HG03521 (cell line): ENCODE data around the gene MAPK11.

Experiments used
- ATAC-seq: cut with Tn5 transposase; IDR thresholded peaks from one replicate; pipeline ENCODE4 v1.9.1; 2021; ENCODE audit warnings: mild to moderate bottlenecking, moderate library complexity; ENCODE audit not compliant: unreplicated experiment

Gene MAPK11

DNA sequence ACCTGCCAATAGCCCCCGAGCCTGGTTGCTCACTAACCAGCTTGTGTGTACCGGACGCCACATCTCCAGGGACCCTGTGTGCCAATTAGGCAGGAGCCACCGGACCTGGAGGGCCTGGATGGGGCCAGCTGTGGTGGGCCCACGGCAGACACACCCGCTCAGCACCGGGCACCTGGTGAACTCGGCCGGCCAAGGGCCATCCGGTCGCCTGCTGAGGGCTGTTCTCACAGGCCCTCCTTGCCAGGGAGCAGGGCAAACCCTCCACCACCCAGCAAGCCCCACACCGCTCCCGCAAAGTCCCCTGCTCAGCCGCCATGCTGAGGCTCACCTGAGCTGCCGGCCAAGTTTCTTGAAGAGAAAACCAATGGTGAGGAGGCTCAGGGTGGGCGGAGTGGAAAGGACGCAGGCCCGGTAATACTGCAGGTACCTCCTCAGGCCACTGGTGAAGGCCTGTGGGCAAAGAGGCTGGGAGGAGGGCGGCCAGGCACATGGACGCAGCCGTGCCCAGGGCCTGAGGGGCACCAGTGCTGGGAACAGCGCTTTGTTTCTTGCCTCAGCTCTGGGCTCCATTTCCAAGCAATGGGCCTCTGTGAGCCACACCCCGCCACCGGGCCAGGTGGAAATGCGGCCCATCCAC is 42.5 kb downstream of the MAPK11 start:
- ATAC-seq = no peak

DNA sequence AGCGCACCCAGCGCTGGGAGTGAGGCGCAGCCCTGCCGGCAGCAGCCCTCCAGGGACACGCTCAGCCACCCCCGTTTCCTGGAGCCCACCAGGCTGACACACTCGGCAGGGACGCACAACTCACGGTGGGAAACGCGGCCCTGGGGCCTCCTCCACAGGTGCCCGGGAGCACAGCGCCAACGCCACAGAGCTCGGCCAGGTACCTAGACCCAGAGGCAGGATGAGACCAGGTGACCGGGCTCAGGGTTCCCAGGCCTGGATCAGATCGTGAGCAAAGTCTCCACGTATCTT is 43.4 kb downstream of the MAPK11 start:
- no peak for ATAC-seq

DNA sequence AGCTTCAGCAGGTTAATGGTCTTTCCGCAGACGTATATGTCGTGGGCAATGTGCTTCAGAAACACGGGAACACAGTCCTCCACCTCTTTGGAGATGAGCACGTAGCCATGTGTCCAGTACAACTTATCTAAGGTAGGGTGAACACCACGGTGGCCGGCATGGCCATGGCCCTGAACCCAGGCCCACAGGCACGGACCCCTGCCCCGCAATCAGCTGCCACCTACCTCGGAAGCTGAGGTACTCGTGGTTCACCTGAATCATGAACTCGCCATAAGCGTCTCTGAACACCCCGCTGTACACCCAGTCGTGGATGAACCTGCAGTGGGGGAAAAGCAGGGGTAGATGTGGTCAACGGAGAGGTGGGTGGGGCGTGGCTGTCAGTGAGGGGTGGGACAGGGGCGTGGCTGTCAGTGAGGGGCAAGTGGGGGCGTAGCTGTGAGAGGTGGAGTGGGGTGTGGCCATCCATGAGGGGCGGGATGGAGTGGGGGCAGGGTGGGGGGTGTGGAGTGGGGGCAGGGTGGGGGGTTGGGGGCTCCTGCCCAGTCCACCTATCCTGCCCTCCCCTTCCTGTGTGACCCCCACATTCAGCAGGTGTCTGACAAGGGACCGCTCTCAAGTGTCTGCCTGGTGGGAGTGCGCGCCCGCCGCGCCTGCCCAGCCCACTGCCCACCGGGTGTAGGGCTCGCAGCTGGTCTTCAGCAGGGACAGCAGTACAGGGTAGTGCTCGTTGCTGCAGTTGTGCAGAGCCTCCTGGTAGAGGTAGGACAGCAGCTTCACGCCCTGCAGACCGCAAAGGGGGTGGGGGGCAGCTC is 43.9 kb downstream of the MAPK11 start:
- ATAC-seq = no peak

DNA sequence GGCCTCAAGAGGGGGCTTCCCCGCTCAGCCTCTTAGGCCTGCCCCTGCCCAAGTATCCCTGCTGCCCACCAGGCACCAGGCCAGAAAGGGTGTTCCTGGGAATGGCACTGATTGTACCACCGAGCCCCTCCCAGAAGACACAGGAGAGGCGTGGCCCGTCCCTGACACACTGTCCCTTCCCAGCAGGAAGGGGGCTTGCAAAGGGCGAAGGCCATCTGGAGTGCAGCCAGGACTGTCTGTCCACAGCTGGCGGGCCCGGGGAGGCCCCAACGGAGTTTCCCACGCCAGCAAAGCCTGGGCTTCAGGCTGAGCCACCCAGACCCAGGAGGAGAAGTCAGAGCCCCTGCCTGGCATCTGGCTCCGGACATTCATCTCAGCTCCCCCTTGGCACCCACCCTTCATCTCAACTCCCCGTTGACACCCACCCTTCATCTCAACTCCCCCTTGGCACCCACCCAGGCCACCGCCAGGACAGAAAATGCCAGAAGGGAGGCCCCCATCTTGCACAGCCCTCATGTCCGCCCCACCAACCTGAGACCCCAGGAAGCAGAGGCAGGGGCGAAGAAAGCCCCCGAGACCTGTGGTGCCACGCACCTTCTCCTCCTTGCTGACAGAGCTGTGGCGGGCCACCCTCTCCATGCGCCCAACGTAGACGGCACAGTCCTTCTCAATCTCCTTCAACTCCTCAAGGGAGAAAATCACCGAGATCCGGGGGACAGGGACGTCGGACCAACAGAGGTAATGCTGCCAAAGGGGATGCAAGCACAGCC is 44.8 kb downstream of the MAPK11 start:
- no peak for ATAC-seq

DNA sequence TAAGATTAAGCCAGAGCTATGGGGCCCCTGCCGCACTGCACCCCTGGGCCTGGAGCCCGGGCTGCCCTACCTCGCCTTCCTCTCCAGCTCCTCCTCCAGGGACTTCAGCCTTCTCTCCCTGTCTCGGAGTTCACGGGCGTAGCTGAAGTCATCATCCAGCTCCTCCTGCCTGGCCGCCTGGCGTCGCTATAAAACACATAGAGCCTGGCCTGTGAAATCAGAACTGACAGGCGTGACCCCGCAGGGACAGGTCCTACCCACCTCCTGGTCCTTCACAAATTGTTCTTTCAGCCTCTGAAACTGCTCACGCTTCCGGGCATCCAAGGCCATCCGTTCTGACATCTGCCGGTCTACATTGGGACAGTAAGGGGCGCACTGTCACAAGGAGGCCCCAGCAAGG is 46.1 kb downstream of the MAPK11 start:
- ATAC-seq = no peak

DNA sequence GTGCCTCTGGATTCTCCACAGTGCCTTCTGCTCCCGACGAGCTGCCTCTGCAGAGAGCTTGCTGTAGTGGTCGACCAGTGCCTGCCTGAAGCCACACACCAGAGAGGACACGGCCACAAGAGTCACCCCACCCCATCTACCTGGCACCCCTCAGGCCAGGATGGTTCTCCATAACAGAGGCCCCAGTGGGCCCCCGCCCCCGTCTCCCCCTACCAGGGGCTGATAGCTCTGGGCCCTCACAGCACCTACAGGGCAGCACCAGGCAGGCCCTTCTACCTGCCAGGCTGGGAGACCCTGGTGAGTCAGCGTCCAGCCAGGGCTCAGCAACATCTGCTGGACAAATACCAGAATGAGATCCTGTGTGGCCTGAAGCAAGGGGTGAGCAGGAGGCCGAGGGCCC is 47.7 kb downstream of the MAPK11 start:
- no peak for ATAC-seq

DNA sequence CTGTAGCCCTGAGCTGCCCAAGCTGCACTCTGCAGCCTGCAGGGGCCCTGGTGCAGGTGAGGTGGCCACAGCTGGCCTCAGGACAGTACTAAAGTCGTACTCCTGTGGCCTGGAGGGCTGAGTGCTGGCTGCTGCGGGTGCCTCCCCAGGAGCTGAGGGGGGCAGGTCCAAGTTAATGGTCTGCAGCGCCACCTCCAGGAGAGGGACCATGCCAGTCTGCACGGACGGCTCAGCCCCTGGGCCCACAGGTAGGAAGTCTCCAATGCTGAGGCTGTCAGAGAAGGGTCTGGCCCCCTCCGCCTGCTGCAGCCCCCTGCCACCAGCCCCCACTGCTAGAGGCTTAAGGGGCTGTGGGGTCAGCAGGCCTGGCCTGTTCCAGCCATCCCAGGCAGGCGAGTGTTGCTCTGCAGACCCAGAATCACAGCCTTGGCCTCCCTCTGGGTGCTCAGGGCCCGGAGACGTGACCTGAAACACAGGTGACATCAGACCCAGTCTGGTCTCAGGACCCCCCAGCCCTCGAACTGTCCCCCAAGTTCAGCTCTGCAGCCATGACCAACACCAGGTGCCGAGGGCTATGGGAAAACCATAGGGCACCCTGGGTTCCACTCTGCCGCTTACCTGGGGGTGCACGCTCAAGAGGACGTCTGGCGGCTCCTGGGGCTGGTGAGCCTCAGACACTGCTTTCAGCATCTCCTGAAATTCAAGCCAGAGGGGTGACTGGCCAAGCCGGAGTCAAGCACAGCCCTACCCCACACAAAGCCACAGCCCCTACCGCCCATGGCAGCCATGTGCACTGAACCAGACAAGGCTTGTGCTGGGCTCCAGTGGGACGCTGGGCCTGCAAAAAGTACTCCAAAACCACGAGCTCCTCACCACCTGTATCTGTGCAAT is 48.5 kb downstream of the MAPK11 start:
- no peak for ATAC-seq

DNA sequence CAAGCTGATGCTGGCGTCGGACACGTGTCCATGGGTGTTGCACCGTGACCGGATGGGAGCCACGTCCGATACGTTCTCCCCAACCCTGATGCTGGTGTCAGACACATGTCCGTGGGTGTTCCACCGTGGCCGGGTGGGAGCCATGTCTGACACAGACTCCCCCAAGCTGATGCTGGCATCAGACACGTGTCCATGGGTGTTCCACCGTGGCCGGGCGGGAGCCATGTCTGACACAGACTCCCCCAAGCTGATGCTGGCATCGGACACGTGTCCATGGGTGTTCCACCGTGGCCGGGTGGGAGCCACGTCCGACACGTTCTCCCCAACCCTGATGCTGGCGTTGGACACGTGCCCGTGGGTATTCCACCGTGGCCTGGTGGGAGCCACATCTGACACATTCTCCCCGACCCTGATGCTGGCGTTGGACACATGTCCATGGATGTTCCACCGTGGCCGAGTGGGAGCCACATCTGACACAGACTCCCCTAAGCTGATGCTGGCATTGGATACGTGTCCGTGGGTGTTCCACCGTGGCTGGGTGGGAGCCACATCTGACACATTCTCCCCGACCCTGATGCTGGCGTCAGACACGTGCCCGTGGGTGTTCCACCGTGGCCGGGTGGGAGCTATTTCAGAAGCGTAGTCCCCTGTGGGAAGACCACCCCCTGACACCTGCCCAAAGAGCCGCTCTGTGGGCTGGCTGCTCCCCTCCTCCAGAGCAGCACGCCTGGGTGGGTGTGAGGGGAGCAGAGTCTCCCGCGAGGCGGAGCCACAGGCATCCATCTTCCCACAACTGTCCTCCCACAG is 49.4 kb downstream of the MAPK11 start:
- no peak for ATAC-seq

DNA sequence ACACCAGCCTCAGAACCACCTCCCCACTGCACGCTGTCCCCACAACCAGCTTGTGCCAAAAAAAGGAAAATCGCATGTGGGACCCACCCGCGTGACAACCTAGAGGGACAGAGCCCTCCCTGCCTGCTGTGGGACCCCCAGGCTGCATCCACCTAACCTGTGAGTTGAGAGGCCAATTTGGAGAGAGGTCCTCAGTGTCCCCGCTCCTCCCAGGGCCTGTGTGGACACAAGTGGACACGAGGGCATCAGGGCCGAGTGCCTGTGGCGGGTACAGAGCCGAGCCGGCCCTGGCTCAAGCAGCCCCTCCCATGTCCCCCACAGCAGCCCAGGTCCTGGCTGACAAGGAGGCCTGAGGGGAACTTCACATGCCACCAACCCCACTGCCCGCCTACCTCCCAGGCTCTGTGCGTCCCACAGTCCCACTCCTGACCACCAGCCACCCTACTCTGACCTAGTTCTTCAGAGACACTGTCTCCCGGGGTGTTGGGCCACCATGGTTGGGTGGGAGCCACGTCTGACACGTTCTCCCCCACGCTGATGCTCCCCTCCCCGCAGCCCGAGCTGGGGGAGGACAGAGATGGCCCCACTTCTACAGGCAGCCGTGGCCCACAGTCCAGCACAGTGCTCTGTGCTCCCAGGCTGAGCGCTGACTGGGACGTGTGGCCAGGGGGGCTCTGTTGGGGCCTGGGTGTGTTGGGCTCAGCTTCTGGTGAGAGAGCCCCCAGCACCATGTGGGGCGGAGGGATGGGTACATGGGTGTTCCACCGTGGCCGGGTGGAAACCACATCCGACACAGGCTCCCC is 50.2 kb downstream of the MAPK11 start:
- ATAC-seq = no peak

DNA sequence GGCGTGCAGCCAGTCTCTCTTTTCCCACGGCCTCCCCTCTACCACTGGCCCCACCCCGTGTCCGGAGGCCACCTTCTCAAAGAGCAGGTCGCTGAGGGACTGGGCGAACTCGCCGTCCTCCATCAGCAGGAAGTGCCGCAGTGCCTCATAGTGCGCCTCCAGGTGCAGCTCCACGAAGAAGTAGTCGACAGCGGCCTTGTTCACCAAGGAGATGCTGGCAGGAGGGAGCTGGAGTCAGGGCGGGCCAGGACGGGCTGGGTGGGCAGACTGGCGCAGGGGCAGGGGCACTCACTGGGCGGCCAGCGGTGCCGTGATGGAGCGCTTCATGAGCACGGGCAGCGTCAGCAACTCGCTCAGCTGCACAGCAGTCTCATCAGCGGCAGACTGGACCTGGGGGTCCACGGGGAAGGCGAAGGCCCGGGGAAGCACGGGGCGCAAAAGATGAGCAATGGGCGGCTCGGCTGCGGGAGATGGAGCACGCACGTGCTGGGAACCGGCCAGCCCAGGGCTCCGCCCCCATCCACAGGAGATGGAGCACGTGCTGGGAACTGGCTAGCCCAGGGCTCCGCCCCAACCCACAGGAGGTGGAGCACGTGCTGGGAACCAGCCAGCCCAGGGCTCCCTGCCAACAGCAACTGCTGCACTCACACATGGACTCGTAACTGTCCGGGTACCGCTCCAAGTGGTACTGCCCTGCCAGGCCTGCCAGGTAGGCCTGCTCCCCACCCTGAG is 51.0 kb downstream of the MAPK11 start:
- no peak for ATAC-seq

DNA sequence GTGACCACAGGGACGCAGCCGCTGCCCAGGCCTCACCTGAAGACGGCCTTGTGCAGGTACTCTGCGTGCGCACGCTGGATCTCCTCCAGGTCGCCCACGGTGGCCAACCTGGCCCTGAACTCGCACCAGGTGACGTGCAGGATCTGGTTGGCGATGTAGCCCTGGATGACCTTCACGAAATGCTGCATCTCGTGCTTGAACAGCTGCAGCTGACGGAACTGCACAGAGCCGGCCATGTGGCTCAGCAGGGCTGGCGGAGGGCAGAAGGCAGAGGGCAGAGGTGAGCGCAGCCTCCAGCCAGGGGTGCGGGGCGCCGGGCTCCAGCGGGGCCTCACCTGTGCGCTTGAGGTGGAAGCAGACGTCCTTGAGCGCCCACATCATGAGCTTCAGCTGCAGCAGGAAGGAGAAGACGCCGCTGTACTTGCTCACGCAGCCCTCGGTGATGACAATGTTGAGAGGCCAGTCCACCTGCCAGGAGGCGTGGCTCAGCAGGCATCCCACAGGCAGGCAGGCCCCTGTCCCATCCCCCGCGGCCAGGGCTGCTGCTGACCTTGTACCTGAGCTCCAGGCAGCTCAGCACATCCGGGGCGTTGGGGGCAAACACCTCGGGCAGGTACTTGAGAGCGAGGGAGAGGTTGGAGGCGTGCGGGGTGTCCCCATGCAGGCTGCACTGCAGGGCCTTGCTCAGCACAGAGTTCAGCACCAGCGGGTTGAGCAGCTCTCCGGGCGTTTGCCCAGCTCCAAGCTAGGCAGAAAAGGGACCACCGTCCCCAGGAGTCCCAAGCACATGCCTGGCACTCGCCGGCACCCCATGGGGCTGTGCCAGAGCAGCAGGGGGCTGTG is 51.8 kb downstream of the MAPK11 start:
- no peak for ATAC-seq

DNA sequence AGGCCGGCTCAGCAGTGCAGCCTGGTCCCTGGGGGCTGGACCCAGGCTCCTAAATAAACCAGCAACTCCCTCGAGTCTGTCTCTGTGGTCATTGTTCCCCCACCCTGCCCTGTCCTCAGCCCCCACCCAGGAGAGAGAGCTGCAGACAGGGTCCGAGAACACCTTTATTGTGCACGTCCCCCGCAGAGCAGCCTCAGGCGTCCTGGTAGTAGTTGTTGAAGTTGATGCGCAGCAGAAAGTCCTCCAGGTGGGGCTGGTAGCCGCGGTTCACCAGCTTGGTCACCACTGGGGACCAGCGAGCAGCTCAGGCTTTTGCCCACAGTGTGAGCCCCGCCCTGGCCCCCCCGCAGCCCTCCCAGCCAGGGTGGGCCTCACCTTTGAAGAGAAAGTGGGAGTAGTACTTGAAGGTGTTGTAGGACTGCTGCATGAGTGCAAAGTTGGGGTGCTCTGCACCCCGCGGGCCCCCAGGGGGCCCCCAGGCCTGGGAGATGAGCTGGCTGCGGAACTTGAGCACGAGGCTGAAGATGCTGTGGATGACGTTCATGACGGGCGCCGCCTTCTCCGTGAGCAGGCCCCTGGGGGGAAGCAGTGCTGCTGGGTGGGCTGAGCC is 52.5 kb downstream of the MAPK11 start:
- ATAC-seq = no peak

DNA sequence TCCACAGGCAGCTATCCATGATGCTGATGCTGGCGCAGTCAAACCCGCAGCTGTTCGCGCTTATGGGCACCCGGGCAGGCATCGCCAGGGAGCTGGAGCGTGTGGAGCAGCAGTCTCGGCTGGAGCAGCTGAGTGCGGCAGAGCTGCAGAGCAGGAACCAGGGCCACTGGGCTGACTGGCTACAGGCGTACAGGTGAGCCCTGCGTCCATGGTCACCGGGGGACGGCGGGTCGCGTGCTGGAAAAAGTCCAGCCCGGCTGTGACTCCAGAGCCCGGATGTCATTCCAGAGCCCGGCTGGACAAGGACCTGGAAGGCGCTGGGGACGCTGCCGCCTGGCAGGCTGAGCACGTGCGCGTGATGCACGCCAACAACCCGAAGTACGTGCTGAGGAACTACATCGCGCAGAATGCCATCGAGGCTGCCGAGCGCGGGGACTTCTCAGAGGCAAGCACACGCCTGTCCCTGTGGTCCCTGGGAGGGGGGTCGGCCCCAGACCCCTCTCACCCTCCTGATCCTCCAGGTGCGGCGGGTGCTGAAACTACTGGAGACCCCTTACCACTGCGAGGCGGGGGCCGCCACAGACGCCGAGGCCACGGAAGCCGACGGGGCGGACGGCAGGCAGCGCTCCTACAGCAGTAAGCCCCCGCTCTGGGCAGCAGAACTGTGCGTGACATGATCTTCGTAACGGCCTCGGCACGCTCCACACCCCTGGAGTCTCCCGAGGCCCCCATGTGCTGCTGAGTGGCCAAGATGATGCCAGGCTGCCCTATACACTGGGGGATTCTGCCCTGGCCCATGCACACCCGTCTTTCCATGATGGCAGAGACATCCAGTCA is 53.3 kb downstream of the MAPK11 start:
- no peak for ATAC-seq

DNA sequence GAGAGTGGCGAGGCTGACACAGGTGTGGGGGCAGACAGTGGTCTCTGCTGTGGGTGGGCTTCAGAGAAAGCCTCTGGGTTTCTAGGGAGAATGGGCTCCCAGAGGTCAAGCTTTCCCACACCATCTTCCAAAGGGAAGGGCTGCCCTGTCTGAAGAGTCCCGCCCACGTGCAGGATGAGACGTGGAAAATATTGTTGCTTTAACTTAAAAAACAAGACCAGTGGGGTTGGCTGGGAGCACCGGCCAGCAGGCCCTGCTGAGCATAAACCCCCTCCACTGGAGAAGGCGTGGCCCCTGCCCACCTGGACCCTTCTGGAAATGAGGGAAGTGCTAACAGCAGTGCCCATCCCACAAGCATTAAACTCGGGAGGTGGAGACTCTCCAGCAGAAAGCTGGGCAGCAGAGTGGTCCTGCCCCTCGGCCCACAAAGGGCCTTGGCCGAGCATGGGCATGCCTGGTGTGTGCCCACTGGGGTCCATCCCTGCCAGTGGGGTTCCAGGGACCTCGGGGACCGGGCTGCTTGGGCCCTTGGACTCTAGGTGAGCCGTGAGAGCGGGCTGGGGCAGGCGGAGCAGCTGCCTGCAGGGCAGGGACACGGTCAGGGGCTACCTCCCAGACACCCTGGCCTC is 54.0 kb downstream of the MAPK11 start:
- no peak for ATAC-seq

DNA sequence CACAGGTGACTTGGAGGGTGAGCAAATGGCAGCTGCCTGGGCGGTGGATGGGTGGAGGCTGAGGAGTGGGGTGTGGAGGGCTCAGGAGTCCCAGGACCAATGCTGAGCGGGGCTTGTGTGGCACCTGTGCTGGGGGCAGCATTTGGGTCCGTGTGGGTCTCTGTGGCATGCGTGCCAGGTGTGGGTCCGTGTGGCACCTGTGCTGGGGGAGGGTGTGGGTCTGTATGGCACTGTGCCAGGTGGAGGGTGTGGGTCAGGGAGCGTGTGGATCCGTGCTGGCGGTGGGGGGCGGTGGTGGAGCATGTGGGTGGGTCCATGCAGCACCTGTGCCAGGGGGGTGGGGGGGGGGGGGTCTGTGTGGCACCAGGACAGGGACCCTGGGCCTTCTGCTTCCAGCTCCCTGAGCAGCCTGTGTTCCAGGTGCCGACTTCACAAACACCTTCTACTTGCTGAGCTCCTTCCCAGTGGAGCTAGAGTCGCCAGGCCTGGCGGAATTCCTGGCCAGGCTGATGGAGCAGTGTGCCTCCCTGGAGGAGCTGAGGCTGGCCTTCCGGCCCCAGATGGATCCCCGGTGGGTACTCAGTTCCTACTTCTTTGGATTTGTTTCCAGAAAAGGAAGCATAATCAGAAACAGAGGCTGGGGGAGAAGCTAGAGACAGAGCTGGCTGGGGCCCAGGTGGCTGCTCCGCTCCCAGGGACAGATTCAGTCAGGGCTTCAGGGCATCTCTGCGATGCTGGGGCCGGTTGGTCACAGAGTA is 54.7 kb downstream of the MAPK11 start:
- ATAC-seq = no peak
